Activated T-cell treated with anti-CD3 and anti-CD28 coated beads, Interleukin-2, amount 50 U/mL, for 24 hours (primary cell): ENCODE measurements around the gene CCL25.
"Not testable (repeated sequence)": the region's sequence is repeated elsewhere in the genome, so short reads cannot be mapped to it uniquely, and the experiment has no call there.

Experiments
- DNase-seq: peaks from one replicate; pipeline ENCODE4 v3.0.0-alpha.2; 2020
- H3K27ac Mint-ChIP-seq: 2 replicates; pipeline ENCODE4 v1.8.0; 2020; ENCODE audit warnings: mild to moderate bottlenecking, mixed read lengths
- H3K27me3 Mint-ChIP-seq: 2 replicates; pipeline ENCODE4 v1.8.0; 2020; ENCODE audit warnings: mixed read lengths
- H3K36me3 Mint-ChIP-seq: 2 replicates; pipeline ENCODE4 v1.8.0; 2020; ENCODE audit warnings: low read depth, mixed read lengths
- H3K4me1 Mint-ChIP-seq: 2 replicates; pipeline ENCODE4 v1.8.0; 2020; ENCODE audit warnings: low read depth, mixed read lengths
- H3K4me3 Mint-ChIP-seq: 2 replicates; pipeline ENCODE4 v1.8.0; 2020; ENCODE audit warnings: mild to moderate bottlenecking, moderate library complexity, mixed read lengths
- H3K9me3 Mint-ChIP-seq: 2 replicates; pipeline ENCODE4 v1.8.0; 2020; ENCODE audit warnings: mixed read lengths

CCL25 gene, protein sequence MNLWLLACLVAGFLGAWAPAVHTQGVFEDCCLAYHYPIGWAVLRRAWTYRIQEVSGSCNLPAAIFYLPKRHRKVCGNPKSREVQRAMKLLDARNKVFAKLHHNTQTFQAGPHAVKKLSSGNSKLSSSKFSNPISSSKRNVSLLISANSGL

DNA sequence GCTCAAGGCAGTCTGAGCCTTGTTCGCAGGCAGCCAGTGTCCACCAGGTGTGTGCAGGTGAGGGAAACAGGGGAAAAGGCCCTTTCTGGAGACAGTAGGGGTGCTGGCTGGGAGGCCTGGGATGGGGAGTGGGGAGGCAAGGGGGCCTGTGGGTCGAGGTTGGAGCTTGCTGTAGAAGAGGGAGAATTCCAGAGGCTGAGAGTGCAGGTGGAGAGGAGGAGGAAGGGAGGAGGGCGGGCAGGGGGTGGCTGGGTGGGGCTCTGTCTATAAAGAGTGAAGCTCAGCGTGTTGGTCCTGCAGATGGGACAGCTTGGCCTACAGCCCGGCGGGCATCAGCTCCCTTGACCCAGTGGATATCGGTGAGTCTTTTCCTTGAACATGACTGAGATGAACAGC, at the start of gene CCL25:
CCL25 (plus strand) TSS at position 297 of the 396 bp plus-strand sequence. CDS start 290 bp downstream, outside the sequence.
- Mint-ChIP-seq H3K27me3 (peaks cover 6% of the 10 kb centered on the region), H3K36me3 (no peaks in the 10 kb centered on the region), H3K27ac (no peak within 1 kb of the TSS), H3K9me3 (no peaks in the 10 kb centered on the region), H3K4me3 (no peak within 1 kb of the TSS), H3K4me1 (peaks cover 13% of the 10 kb centered on the region)
- no peak for DNase-seq

DNA sequence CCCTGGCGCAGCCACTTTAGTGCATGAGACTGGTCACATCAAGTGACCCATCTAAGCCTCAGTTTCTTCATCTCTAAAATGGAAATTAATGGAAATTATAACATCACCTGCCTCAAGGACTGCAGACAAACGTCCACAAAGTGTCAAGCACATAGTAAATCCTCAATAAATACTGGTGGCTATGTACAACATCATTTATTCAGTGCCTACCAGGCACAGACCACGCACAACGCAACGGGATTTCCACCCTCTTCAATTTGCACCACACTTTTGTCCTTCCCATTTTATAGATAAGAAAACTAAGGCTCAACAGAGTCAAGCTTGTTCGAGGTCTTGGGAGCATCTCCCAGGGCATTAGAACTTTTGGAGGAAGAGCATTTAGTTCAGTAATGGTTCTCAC, 48.6 kb upstream of the CCL25 start:
- Mint-ChIP-seq H3K4me1 (peaks cover 45% of the 10 kb centered on the region), H3K27ac (peak overlapping the region; percentile 93), H3K36me3 (peaks cover 49% of the 10 kb centered on the region), H3K27me3 (no peaks in the 10 kb centered on the region), H3K4me3 (peak overlapping the region; percentile 93), H3K9me3 (no peaks in the 10 kb centered on the region)
- no peak for DNase-seq

DNA sequence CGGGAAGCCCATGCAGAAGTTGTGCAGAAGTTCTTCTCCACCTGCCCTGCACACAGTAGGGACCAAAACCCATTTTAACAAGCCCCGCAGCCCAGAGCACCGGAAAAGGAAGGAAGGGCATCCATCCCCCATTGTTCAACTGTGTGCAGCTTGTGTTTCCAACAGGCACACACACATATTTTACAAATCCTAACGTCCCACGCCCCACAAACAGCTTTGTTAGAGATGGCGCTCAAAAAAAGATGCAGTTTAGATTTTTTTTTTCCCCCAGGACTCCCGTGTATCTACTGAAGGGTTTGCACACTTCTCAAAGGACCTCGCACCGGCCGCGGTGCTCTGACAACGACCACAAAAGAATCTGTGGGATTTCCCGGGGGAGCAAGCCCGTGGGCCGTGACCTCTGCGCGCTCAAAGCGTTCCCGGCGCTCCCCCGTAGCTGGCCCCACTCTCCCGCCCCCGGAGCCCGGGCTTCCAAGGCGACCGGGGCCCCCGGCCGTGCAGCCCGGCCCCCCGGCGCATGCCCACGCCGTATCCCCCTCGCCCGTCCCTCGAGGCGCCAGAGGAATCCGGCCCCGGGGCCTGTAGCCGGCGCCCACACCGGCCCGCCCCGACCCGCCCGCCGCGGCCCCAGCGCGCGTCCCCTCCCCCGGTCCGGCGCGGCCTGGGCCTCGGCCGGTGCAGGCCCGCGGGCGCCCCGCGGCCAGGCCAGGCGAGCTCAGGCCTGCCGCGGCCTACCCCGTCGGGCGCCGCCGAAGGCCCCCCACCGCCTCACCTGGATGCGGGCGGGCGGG, 47.6 kb upstream of the CCL25 start:
- H3K4me3 Mint-ChIP-seq = peak overlapping the region; percentile 93
- H3K4me1 Mint-ChIP-seq = peaks cover 41% of the 10 kb centered on the region
- no peaks in the 10 kb centered on the region for H3K9me3 Mint-ChIP-seq

DNA sequence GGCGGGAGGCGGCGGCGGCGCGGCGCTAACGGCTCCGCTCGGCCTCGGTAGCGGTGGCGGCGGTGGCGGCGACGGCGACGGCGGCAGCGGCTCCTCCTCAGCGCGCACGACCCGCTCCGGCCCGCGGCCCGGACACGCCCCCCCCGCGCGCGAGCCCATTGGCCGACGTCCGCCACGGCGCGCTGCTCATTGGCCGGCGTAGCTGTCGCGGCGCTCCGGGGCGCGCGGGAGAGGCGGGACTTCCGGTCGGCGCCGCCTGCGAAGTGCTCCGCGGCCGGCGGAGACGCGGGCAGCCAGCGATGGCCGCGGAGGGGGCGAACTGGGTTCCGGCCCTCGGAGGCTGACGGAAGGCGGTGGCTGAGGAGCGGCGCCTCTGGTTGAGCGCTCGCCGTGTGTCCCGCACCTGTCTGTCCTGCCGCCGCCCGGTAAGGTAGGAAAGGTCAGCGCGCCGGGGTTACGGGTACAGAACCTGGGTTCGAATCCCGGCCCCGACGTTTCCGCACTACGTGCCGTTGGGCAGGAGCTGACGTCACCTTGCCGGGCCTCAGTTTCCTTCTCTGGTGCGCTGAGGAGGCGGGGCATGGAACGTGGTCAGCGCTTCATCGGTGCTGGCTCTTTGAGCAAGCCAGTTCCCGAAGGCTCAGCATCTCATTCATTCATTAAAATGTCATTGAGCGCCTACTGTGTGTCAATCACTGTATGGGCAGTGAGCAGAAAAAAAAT, 46.9 kb upstream of the CCL25 start, which contains the start of gene ELAVL1:
ELAVL1 (minus strand) TSS at position 108 of the 723 bp plus-strand sequence. CDS start 13,826 bp downstream, outside the sequence.
- peaks cover 35% of the 10 kb centered on the region for H3K4me1 Mint-ChIP-seq
- H3K27ac Mint-ChIP-seq = peak within 1 kb of the TSS; percentile 93
- H3K27me3 Mint-ChIP-seq = no peaks in the 10 kb centered on the region
- peak within 1 kb of the TSS; percentile 93 for H3K4me3 Mint-ChIP-seq
- H3K36me3 Mint-ChIP-seq = peaks cover 37% of the 10 kb centered on the region
- DNase-seq = peak; percentile 92
- H3K9me3 Mint-ChIP-seq = no peaks in the 10 kb centered on the region

More for the DNA sequence above, 47.6 kb upstream of the CCL25 start:
- peak overlapping the region; percentile 93 for H3K27ac Mint-ChIP-seq
- H3K36me3 Mint-ChIP-seq = peaks cover 41% of the 10 kb centered on the region
- no peaks in the 10 kb centered on the region for H3K27me3 Mint-ChIP-seq
- peak; percentile 55 for DNase-seq

DNA sequence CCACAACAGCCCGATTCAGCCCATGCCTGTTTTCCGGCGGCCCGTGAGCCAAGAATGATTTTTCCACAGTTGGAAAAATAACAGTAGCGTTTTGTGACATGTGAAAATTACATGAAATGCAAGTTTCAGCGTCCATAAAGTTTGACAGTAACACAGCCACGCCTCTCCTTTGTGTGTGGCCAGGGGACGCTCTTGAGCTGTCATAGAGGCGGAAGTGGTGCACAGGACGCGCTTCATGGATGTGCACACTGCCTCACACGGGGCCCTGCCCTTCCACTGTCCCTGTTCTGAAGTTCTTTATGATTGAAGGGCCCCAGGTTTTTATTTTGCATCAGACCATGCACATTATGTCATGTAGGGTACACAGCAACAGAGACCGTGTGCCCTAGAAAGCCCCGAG, 34.8 kb upstream of the CCL25 start:
- H3K27me3 Mint-ChIP-seq = no peaks in the 10 kb centered on the region
- DNase-seq = no peak
- H3K36me3 Mint-ChIP-seq = peaks cover 12% of the 10 kb centered on the region
- no peak overlapping the region for H3K27ac Mint-ChIP-seq
- no peak overlapping the region for H3K4me3 Mint-ChIP-seq
- peaks cover 4% of the 10 kb centered on the region for H3K4me1 Mint-ChIP-seq
- H3K9me3 Mint-ChIP-seq = no peaks in the 10 kb centered on the region

DNA sequence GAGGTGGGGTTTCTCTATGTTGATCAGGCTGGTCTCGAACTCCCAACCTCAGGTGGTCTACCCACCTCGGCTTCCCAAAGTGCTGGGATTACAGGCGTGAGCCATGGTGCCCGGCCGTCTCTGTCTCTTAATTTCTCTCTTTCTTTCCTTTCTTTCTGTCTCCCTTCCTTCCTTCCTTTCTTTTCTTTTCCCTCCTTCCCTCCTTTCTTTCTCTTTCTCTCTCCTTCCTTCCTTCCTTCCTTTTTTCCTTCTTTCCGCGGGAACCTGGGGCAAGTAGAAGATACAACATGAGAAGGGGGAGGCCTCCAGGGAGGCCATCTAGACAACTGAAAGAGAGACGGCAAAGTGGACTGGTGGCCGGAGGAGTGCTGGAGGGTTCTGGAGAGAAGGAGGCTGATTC, 31.9 kb upstream of the CCL25 start:
- Mint-ChIP-seq H3K27ac (no peak overlapping the region), H3K36me3 (peaks cover 5% of the 10 kb centered on the region), H3K4me1 (peaks cover 4% of the 10 kb centered on the region), H3K9me3 (no peaks in the 10 kb centered on the region), H3K27me3 (no peaks in the 10 kb centered on the region), H3K4me3 (no peak overlapping the region)
- DNase-seq = no peak

DNA sequence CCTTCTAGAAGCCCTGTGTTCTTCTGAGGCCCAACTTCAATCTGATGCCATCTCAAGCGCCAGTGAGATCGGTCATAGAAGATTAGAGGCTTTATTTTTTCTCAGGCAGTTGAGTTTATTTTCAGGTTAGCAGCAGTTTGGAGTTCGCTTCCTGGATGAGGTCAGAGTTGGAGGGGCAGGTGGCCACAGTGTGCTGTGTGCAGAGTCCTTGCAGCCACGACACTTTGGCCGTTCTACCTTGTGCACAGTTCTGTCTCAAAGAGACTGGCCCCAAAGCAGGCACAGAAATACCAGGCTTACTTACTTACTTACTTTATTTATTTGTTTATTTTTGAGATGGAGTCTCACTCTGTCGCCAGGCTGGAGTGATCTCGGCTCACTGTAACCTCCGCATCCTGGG, 31.2 kb upstream of the CCL25 start:
- H3K27me3 Mint-ChIP-seq = no peaks in the 10 kb centered on the region
- H3K4me3 Mint-ChIP-seq = no peak overlapping the region
- no peaks in the 10 kb centered on the region for H3K9me3 Mint-ChIP-seq
- H3K4me1 Mint-ChIP-seq = peaks cover 4% of the 10 kb centered on the region
- DNase-seq = no peak
- peaks cover 4% of the 10 kb centered on the region for H3K36me3 Mint-ChIP-seq
- H3K27ac Mint-ChIP-seq = no peak overlapping the region

DNA sequence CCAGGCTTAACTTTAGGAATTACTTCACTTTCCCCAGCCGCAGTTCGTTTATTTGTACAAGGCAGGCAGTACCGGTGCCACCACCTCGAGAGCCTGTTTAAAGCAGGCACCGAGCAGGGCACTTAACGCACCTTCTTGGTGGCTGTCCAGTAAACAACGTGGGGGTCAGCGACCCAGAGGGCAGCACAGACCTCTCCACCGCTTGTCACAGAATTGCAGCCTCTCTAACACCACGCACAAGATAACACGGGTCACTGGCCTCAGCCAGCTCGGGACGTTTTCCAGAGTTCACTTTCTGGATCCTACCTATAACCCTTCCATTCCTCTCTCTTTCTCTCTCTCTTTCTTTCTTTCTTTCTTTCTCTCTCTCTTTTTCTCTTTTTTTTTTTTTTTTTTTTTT, 30.3 kb upstream of the CCL25 start:
- no peak overlapping the region for H3K27ac Mint-ChIP-seq
- H3K4me3 Mint-ChIP-seq = no peak overlapping the region
- peaks cover 3% of the 10 kb centered on the region for H3K36me3 Mint-ChIP-seq
- no peaks in the 10 kb centered on the region for H3K9me3 Mint-ChIP-seq
- DNase-seq = no peak
- peaks cover 4% of the 10 kb centered on the region for H3K4me1 Mint-ChIP-seq
- H3K27me3 Mint-ChIP-seq = no peaks in the 10 kb centered on the region

DNA sequence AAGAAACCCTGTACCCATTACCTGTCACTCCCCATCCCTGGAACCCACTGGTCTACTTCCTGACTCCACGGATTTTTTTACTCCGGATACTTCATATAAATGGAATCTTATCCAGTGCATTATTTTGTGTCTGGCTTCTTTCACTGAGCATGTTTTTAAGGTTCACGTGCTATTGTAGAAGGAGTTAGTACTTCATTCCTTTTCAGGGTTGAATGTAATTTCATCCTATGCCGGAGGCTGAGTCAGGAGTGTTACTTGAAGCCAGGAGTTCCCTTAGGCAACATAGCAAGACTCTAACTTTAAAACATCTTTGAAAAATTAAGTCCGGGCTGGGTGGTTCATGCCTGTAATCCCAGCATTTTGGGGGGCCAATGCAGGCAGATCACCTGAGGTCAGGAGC, 29.2 kb upstream of the CCL25 start:
- Mint-ChIP-seq H3K27me3 (no peaks in the 10 kb centered on the region), H3K9me3 (no peaks in the 10 kb centered on the region), H3K36me3 (no peaks in the 10 kb centered on the region), H3K27ac (no peak overlapping the region), H3K4me1 (no peaks in the 10 kb centered on the region), H3K4me3 (no peak overlapping the region)
- no peak for DNase-seq

DNA sequence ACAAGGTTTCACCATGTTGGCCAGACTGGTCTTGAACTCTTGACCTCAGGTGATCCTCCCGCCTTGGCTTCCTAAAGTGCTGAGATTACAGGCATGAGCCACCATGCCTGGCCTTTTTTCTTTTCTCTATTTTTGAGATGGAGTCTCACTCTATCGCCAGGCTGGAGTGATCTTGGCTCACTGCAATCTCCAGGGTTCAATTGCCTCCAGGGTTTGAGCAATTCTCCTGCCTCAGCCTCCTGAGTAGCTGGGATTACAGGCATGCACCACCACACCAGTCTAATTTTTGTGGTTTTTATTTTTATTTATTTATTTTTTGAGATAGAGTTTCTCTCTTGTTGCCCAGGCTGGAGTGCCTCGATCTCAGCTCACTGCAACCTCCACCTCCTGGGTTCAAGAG, 28.3 kb upstream of the CCL25 start:
- not testable (repeated sequence) for H3K4me1 Mint-ChIP-seq

DNA sequence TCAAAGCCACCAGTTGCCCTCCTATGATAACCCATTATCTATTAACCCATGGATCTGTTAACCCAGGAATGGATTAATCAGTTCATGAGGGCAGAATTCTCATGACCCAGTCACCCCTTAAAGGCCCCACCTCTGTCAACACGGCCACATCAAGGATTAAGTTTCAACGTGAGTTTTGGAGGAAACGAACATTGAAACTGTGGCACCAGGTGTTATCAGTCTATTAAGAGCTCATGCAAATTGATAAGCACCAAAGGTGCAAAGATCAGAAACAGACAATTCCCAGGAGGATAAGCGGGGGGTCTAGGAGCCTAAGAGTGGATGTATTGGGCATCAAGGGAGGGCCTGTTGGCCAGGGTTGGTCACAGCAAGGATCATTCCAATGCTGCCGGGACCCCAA, 27.2 kb upstream of the CCL25 start:
- no peak overlapping the region for H3K4me3 Mint-ChIP-seq
- H3K27ac Mint-ChIP-seq = no peak overlapping the region
- H3K36me3 Mint-ChIP-seq = no peaks in the 10 kb centered on the region
- H3K27me3 Mint-ChIP-seq = no peaks in the 10 kb centered on the region
- no peaks in the 10 kb centered on the region for H3K9me3 Mint-ChIP-seq
- no peak for DNase-seq
- H3K4me1 Mint-ChIP-seq = no peaks in the 10 kb centered on the region

More for the DNA sequence above, 28.3 kb upstream of the CCL25 start:
- DNase-seq, H3K36me3 Mint-ChIP-seq, H3K4me3 Mint-ChIP-seq, H3K27ac Mint-ChIP-seq, H3K9me3 Mint-ChIP-seq, H3K27me3 Mint-ChIP-seq: not testable (repeated sequence)

DNA sequence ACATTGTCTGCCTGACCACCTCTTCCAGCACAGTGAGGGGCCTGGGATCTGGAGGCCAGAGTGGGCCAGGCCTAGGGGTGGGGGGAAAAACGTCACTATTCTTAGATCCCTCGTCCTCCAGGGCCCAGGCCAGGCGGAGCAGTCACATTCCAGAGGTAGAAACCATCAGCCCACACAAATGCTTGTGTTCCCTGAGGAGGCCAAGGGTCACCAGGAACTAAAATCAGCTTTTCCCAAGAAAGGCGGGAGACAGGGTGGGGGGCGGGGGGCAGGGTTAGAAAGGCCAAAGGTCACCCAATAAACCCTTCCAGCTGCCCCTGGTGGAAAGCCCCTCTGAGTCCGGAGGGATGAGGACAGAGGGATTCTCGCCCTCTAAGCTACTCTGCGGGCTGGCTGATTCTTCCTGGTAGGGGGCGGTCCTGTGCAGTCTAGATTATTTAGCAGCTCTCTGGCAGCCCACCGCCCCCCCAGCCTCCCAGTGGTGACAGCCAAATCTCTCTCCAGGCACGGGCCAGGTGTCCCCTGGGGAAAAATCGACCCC, 23.5 kb upstream of the CCL25 start:
- no peak for DNase-seq
- Mint-ChIP-seq H3K27ac (no peak overlapping the region), H3K4me3 (no peak overlapping the region), H3K36me3 (no peaks in the 10 kb centered on the region), H3K27me3 (no peaks in the 10 kb centered on the region), H3K4me1 (no peaks in the 10 kb centered on the region), H3K9me3 (no peaks in the 10 kb centered on the region)

DNA sequence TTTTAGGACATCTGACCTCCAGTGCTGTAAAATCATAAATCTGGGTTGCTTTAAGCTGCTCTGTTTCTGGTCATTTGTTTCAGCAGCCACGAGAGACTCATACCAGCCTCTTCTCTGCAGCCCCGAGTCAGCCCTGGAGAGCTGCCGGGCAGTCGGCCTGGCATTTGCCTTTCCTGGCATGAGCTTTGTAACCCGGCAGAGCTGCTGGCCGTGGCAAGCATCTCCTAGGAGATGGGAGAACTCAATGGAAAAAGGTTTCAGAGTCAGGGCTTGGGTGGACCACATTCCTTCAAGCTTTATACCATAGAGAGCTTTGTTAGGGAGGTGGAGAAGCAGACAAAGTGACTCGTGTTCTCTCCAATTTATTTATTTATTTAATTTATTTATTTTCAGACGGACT, 21.6 kb upstream of the CCL25 start:
- H3K27ac Mint-ChIP-seq = no peak overlapping the region
- H3K4me1 Mint-ChIP-seq = no peaks in the 10 kb centered on the region
- H3K36me3 Mint-ChIP-seq = no peaks in the 10 kb centered on the region
- H3K4me3 Mint-ChIP-seq = no peak overlapping the region
- DNase-seq = no peak
- no peaks in the 10 kb centered on the region for H3K9me3 Mint-ChIP-seq
- no peaks in the 10 kb centered on the region for H3K27me3 Mint-ChIP-seq

DNA sequence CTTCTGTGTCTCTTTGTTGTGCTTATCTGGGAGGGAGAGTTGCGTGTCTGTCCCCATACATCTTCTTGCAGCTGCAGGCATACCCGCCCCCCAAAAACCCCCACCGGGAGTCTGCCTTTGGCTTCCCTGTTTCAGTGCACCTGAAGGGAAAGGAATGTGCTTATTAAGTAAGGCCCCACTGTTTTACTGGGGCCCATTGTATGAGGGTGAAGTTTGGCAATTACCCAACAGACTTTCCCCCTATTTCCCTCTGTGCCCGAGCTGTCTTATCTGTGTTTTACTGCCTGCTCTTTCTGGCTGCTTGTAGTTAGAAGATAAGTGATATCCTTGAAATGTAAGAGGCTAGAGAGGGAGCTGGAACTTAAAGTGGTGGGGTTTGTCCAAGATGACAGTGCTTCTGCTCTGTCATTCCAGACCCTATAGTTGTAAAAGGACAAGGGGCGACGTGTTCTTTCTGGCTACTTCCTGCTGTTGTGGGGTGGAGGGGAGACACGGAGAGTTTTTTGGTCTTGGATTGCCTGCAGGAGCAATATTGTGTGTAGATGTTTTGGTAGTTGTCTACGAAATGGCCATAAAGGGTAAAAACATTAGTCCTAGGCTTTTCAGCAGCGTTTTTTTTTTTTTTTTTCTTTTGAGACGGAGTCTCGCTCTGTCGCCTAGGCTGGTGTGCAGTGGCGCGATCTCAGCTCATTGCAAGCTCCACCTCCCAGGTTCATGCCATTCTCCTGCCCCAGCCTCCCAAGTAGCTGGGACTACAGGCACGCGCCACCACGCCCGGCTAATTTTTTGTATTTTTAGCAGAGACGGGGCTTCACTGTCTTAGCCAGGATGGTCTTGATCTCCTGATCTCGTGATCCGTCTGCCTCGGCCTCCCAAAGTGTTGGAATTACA, 19.0 kb upstream of the CCL25 start:
- not testable (repeated sequence) for H3K4me1 Mint-ChIP-seq, H3K4me3 Mint-ChIP-seq, H3K36me3 Mint-ChIP-seq, H3K27me3 Mint-ChIP-seq, H3K9me3 Mint-ChIP-seq, DNase-seq, H3K27ac Mint-ChIP-seq
